Measurements from ENCODE around the gene CDS1. TPM values are rescaled to one million over a fixed set of nuclear protein-coding genes. Genes with fewer than 3 reads are reported as not detected.

Gene CDS1
- total and polyA plus RNA-seq, 2 of the 8 experiments (the other 6 are each of a cell fraction or from before 2014, with no cell fraction given), result 8.7 to 13.9 TPM

GRCh38 chr4:84565951-84566350, 17.0 kb upstream of the CDS1 start (continued):
- TF ChIP-seq HDAC2 (IDR thresholded peaks at IDR 0.05; ENCODE audit: borderline replicate concordance in 1 of 2, low read depth in 2 of 2, low read length in 2 of 2) (0 out of 4 replicates have a peak, but pooled peaks of 1 of the 2 experiments have one; percentile 36), JUND (IDR thresholded peaks at IDR 0.05; ENCODE audit: low read length) (no peak), CTBP2 (IDR thresholded peaks at IDR 0.05; ENCODE audit: borderline replicate concordance, insufficient read depth, insufficient read length, low read length) (peak; percentile 86), SP1 (IDR thresholded peaks at IDR 0.05; ENCODE audit: low read depth, low read length) (peak; percentile 23), MAX (IDR thresholded peaks at IDR 0.05) (peak; percentile 61; the same call in 1 of the 2 replicates), RBBP5 (IDR thresholded peaks at IDR 0.05; ENCODE audit: borderline replicate concordance, low read depth, low read length) (no peak), NANOG (IDR thresholded peaks at IDR 0.05; ENCODE audit: insufficient read depth, low read depth, low read length, poor library complexity, severe bottlenecking) (peak; percentile 62)

Data from H1 (cell line).